NB4 (cell line): ENCODE measurements around the gene SH3GLB2.

Experiments used
- MYC ChIP-seq: IDR thresholded peaks from 2 replicates; pipeline ENCODE4 v1.6.1; 2011; ENCODE audit warnings: low read depth, low read length
- POLR2A ChIP-seq: IDR thresholded peaks from 2 replicates; pipeline ENCODE4 v1.6.1; 2011; ENCODE audit warnings: mild to moderate bottlenecking; ENCODE audit not compliant: insufficient read length; ENCODE audit errors: extremely low read depth
- TF ChIP-seq, protein P1 (sequence below): IDR thresholded peaks from one replicate; pipeline ENCODE4 v1.5.1; 2012; ENCODE audit warnings: low read depth, low read length

DNA sequence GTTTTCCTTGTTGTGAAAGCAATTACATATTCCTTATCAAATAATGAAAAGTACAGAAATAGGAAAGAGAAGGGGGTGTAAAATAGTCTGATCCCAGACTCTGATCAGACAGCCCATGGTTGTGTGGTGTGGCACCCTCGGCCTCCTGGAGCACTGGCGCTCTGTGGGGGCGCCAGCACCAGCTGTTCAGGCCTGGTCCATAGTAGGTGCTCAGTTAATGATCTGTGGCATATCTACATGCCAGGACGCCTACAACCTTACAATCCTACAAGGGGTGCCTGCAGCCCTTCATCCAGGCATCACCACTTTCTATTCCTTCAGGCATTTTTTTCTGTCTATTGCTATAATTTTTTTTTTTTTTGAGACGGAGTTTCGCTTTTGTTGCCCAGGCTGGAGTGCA is 24.9 kb upstream of the SH3GLB2 start:
- TF ChIP-seq POLR2A (no peak), MYC (no peak)
- TF ChIP-seq, protein P1, sequence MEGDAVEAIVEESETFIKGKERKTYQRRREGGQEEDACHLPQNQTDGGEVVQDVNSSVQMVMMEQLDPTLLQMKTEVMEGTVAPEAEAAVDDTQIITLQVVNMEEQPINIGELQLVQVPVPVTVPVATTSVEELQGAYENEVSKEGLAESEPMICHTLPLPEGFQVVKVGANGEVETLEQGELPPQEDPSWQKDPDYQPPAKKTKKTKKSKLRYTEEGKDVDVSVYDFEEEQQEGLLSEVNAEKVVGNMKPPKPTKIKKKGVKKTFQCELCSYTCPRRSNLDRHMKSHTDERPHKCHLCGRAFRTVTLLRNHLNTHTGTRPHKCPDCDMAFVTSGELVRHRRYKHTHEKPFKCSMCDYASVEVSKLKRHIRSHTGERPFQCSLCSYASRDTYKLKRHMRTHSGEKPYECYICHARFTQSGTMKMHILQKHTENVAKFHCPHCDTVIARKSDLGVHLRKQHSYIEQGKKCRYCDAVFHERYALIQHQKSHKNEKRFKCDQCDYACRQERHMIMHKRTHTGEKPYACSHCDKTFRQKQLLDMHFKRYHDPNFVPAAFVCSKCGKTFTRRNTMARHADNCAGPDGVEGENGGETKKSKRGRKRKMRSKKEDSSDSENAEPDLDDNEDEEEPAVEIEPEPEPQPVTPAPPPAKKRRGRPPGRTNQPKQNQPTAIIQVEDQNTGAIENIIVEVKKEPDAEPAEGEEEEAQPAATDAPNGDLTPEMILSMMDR: no peak
